Loucy (cell line): ENCODE measurements around the gene ZNF664.

Source experiments
- CTCF ChIP-seq: fragments of 200-600 bp; sonication (generic); conservative IDR thresholded peaks from 2 replicates; pipeline ENCODE4 v1.5.1; 2014; ENCODE audit warnings: mild to moderate bottlenecking, antibody characterized with exemption, low read length
- EZH2phosphoT487 ChIP-seq: fragments of 200-600 bp; IDR thresholded peaks from 2 replicates; pipeline ENCODE4 v1.6.1; 2018; ENCODE audit warnings: antibody characterized with exemption, mild to moderate bottlenecking, moderate library complexity, borderline replicate concordance

DNA sequence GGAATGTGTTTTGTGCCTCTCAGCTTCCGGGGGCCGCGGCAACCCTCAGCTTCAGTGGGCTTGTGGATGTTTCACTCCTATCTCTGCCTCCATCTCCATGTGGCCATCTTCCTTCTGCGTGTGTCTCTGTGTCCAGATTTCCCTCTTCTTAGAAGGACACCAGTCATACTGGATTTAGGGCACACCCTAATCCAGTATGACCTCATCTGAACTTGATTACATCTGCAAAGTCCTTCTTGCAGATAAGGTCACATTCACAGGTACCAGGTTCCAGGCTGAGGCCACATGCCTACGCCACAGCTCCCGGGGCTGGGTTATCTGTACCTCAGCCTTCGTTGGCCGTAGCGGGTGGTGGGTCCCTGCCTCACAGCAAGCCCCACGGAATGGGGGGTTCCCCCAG is 68.9 kb downstream of the ZNF664 start:
- TF ChIP-seq CTCF (no peak), EZH2phosphoT487 (no peak)
